Motor neuron (in vitro differentiated cells): ENCODE results near the gene SLC25A6. TPM values are rescaled to one million over a fixed set of nuclear protein-coding genes. Genes with fewer than 3 reads are reported as not detected.

ENCODE experiments used
- ATAC-seq, 8 experiments: fragments of 200-7000 bp; cut with Tn5 transposase; replicated peaks in 6 of 8; 2 replicates each; pipeline ENCODE4 v1.8.0; 2021; ENCODE audit warnings: mild to moderate bottlenecking in 8 of 8, moderate library complexity in 8 of 8
- H3K27ac ChIP-seq, 2 donors: fragments of 250-450 bp; sonication (Bioruptor Pico); 2 replicates each; pipeline ENCODE4 v1.9.0; 2021; ENCODE audit warnings: antibody characterized with exemption in 2 of 2, mild to moderate bottlenecking in 2 of 2, moderate library complexity in 1 of 2
- H3K4me1 ChIP-seq, 2 donors: fragments of 250-450 bp; sonication (Bioruptor Pico); replicated peaks in 1 of 2; 2 replicates each; pipeline ENCODE4 v1.6.1; 2021; ENCODE audit warnings: antibody characterized with exemption in 2 of 2, mild to moderate bottlenecking in 2 of 2, moderate library complexity in 1 of 2
- H3K4me3 ChIP-seq, 5 donors: fragments of 250-450 bp; sonication (Bioruptor Pico); 2 replicates each; pipeline ENCODE4 v1.9.0; 2021; ENCODE audit warnings: antibody characterized with exemption in 5 of 5, mild to moderate bottlenecking in 5 of 5, moderate library complexity in 4 of 5
- WGBS, 10 experiments: fragments of 450-650 bp; shearing (Covaris generic); methylation state at CpG; one replicate each; pipeline ENCODE4 v1.0.0; 2022; 5-methylcytosine and 5-hydroxymethylcytosine counted together
- in situ Hi-C, 9 experiments: fragments of 400-800 bp; cut with MboI; loops; one replicate each; pipeline ENCODE4 v1.15.0; 2021; ENCODE audit warnings: low sequenced_read_pairs in 9 of 9, low pct_unique_long_range_greater_than_20kb in 2 of 9; ENCODE audit not compliant: unreplicated experiment in 9 of 9
- total RNA-seq, 8 experiments: library from RNA; unstranded; fragments of 300-600 nt; gene quantifications; 2 replicates each; pipeline versions ENCODE4 v1.2.3 to v1.2.4, GENCODE V29; 2022

SLC25A6 gene
- total RNA-seq, 8 experiments from 2014 or later, result 145 to 398 (median 286) TPM

DNA sequence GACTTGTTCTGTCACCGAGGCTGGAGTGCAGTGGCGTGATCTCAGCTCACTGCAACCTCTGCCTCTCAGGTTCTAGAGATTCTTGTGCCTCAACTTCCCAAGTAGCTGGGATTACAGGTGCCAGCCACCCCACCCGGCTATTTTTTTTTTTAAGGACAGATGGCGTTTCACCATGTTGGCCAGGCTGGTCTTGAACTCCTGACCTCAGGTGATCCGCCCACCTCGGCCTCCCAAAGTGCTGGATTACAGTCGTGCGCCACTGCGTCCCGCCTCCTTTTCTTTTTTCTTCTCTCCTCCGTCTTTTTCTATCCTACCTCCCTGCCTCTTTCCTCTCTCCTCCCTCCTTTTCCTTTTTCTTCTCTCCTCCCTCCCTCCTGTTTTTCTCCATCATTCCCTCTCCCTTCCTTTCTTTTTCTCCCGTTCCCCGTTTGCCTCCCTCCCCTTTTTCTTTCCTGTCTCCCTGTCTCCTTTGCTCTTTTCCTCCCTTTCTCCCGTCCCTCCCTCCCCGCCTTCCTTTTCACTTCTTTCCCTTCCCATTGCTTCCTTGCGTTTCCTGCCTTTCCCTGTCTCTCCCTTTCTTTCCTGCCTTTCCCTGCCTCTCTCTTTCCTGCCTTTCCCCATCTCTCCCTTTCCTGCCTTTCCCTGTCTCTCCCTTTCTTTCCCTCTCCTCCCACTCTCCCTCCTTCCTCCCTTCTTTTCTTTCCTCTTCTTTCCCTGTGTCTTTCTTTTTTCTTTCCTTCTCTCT, 2.1 kb upstream of the SLC25A6 start:
- WGBS, 10 experiments, result 20 to 80% (median 38%) methylated on average over 1 to 16 of the region's 16 CpGs
- Histone ChIP-seq H3K4me1 (peaks cover 15 to 18% of the 10 kb centered on the region in 2 donors), H3K27ac (no peak overlapping the region), H3K4me3 (no peak overlapping the region)
- no peak for ATAC-seq
- in situ Hi-C loops, result no loop called here

DNA sequence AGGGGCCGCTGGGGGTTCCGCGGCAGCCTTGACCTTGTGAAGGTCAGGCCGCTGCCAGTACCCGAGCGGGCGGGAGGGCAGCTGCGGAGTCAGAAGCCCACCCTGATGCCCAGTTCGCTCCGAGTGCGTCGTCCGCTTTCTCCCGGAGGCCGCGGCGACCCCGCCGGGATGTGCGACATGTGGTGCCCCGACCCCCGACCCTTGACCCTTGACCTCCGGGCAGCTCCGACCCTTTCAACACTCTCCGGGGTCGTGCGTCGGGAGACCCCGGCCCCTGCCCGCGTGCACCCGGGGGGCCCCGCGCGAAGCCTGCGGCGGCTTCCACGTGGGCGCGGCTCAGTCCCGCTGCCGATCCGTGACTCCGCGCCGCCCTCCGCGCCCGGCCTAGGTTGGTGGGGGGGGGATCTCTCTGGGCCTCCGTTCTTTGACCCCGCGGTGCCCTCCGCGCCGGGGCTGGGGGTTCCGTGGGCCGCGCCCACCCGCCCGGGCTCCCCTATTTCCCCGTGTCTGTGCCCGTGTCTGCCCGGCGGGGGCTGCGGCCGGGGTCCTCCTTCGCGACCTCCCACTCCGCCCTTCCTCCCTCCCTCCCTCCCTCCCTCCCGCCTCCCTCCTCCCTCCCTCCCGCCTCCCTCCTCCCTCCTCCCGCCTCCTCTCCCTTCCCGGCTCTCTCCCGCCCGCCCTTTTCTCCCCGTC, 609 bp upstream of the SLC25A6 start:
- 0% methylated on average over 1 to 2 of the region's 76 CpGs; no CpG with 5 or more reads in 8 of the 10 experiments for WGBS, 10 experiments
- in situ Hi-C loops, result no loop called here
- ATAC-seq, result peak; percentile 44 to 67 (median 56)
- Histone ChIP-seq H3K27ac (peak overlapping the region; percentile 89 to 96), H3K4me3 (peak overlapping the region; percentile 94 to 100 (median 99)), H3K4me1 (peaks cover 15 to 18% of the 10 kb centered on the region in 2 donors)

DNA sequence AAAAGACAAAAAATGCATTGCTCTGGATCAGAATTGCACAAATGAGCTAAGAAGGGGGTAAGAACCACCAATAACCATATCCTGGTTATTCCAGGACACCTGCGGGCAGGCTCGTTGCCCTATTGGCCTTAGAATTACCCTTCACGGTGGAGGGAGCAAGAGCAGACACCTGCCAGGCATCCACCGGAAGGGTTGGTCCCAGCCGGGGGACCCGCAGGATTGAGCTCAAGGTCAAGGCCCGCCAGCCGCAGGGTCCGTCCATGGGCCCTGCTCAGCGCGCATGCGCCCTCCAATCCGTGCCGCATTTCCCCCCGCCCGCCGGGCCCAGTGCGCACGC, 575 bp downstream of the SLC25A6 start:
- Histone ChIP-seq H3K27ac (peak overlapping the region; percentile 99), H3K4me1 (peaks cover 15 to 18% of the 10 kb centered on the region in 2 donors), H3K4me3 (peak overlapping the region; percentile 94 to 100 (median 99))
- in situ Hi-C loops, result no loop called here
- ATAC-seq, result no peak
- WGBS, 10 experiments, result 0% methylated on average over 4 of the region's 19 CpGs; no CpG with 5 or more reads in 9 of the 10 experiments

DNA sequence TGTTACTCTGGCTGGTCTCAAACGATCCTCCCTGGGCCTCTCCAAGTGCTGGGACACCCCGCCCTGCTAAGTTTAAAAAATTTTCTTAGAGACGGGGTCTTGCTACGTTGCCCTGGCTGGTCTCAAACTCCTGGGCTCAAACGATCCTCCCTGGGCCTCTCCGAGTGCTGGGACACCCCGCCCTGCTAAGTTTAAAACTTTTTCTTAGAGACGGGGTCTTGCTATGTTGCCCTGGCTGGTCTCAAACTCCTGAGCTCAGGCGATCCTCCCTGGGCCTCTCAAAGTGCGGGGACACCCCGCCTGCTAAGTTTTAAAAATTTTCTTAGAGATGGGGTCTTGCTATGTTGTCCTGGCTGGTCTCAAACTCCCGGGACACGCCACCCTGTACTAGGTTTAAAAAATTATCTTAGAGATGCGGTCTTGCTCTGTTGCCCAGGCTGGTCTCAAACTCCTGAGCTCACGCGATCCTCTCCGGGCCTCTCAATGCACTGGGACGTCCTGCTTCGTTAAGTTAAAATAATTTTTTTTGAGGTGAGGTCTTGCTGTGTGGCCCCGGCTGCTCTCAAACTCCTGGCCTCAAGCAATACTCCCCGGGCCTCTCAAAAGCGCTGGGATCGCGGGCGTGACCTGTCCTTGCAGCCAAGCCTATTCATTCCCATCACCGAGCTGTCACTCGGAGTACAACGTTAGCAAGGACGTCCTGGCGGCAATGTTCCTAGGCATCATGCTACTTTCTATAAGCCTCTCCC, 1.1 kb downstream of the SLC25A6 start:
- Histone ChIP-seq H3K27ac (peak overlapping the region; percentile 99), H3K4me1 (peaks cover 15 to 18% of the 10 kb centered on the region in 2 donors), H3K4me3 (peak overlapping the region; percentile 94 to 100 (median 99))
- in situ Hi-C loops, result no loop called here
- WGBS, 10 experiments, result 11 to 93% (median 49%) methylated on average over 1 to 18 of the region's 30 CpGs; no CpG with 5 or more reads in 2 of the 10 experiments
- ATAC-seq, result no peak

DNA sequence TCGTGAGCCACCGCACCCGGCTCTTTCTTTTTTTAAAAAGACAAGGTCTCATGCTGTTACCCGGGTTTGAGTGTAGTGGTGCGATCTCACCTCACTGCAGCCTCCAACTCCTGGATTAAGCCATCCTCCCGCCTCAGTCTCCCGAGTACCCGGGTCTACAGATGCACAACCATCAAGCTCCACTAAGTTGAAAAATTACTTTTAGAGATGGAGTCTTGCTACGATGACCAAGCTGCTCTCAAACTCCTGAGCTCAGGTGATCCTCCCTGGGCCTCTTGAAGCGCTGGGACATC, 2.0 kb downstream of the SLC25A6 start:
- no peak overlapping the region for H3K4me3 ChIP-seq
- in situ Hi-C loops, result no loop called here
- no peak overlapping the region for H3K27ac ChIP-seq
- no peak for ATAC-seq
- 80 to 100% (median 90%) methylated on average over 1 to 9 of the region's 10 CpGs; no CpG with 5 or more reads in 3 of the 10 experiments for WGBS, 10 experiments
- H3K4me1 ChIP-seq, result peaks cover 15 to 18% of the 10 kb centered on the region in 2 donors

DNA sequence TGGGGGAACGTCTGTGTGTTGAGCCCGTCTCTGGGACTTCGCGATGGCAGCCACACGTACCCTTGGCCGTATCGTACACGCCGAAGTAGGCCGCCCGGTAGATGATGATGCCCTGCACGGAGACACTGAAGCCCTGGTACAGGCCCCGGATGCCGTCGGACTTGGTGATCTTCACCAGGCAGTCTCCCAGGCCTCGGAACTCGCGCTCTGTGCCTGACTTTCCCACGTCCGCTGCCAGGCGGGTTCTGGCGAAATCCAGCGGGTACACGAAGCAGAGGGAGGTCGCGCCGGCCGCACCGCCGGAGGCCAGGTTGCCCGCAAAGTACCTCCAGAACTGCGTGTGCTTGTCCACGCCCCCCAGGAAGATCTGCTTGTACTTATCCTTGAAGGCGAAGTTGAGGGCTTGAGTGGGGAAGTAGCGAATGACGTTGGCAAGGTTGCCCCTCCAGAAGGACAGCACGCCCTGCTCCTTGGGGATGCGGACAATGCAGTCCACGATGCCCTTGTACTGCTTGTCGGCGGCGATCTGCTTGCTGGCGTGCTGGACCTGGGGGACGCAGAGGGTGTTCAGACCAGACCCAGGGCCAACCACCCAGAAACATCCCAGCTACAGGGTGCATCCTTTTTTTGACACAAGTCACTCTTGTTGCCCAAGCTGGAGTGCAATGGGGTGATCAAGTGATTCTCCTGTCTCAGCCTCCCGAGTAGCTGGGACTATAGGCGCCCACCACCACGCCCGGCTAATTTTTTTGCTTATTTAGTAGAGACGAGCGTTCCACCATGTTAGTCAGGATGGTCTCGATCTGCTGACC, 2.5 kb downstream of the SLC25A6 start:
- in situ Hi-C loops, result no loop called here
- H3K27ac ChIP-seq, result no peak overlapping the region
- H3K4me3 ChIP-seq, result no peak overlapping the region
- H3K4me1 ChIP-seq, result peaks cover 12 to 15% of the 10 kb centered on the region in 2 donors
- 90 to 100% (median 98%) methylated on average over 1 to 8 of the region's 51 CpGs; no CpG with 5 or more reads in 3 of the 10 experiments for WGBS, 10 experiments
- ATAC-seq, result no peak

DNA sequence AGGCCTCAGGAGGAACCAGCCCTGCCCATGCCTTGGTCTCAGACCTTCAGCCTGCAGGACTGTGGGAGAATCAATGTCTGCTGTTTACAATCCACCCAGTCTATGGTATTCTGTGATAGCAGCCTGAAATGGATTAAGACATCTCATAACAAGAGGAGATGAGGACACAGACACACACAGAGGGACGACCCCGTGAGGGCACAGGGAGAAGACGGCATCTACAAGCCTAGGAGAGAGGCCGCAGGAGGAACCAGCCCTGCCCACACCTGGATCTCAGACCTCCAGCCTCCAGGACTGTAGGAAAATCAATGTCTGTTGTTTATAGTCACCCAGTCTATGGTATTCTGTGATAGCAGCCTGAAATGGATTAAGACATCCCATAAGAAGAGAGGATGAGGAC, 3.3 kb downstream of the SLC25A6 start:
- 90 to 100% (median 95%) methylated on average over 1 to 3 of the region's 4 CpGs; no CpG with 5 or more reads in 6 of the 10 experiments for WGBS, 10 experiments
- no peak overlapping the region for H3K27ac ChIP-seq
- peaks cover 7 to 9% of the 10 kb centered on the region in 2 donors for H3K4me1 ChIP-seq
- H3K4me3 ChIP-seq, result no peak overlapping the region
- no peak for ATAC-seq
- in situ Hi-C loops, result no loop called here

DNA sequence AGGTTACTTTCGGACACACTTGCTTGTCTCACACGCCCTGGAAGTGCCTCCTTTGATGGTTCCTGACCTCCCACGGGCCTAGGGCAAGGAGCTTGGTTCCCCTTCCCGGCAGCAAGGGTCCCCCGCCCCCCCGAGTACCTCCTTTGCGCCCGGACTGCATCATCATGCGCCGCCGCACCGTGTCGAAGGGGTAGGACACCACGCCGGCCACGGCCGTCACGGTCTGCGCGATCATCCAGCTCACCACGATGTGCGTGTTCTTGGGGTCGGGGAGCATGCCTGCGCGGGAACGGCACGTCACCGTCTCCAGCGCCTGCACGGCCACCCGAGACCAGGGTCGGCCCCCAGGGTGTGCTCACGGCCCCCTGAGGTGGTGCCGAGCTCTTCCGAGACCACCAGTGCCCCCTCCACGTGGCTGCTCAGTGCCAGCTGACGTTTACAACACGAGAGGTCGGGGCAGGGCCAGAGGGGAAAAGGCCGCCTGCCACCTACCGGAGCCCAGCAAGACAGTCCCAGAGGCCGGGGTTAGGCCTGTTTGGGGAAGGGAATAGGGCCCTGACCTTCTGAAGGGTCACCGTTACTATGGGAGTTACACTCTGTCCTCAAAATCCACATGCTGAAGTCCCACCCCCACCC, 4.7 kb downstream of the SLC25A6 start:
- no peak for ATAC-seq
- Histone ChIP-seq H3K4me3 (no peak overlapping the region), H3K27ac (no peak overlapping the region), H3K4me1 (peaks cover 2 to 3% of the 10 kb centered on the region in 2 donors)
- 98 to 100% (median 100%) methylated on average over 1 to 7 of the region's 43 CpGs; no CpG with 5 or more reads in 7 of the 10 experiments for WGBS, 10 experiments
- in situ Hi-C loops, result no loop called here

DNA sequence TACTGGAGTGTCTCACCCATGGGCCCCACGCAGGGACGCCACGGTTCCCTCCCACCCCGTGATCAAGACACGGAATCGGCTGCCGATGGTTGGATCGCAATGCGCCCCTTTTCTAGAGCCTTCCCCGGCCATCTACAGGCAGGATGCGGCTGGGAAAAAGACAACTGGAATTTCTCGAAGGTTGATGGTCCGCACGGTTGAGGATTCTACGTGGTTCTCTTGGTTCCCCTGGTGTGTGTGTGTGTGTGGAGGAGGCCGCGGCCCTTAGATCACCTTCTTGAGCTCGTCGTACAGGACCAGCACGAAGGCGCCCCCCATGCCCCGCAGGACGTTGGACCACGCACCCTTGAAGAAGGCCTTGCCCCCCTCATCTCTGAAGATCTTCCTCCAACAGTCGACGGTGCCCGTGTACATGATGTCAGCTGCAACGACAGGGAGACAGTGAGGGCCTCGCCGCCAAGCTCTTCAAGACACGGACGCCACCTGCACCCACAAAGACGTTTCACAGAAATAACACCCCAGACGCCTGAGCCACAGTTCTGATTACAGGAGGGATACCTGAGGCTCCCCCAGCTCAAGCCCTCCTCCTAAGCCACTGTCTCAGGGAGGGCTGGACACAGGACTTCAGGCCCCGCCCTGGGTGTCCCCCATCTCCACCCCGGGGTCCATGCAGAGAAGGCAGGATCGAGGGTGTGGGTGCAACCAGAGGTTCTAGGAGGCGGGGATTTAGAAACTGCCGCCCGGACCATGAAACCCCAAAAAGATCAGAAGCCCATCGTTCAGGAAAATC, 5.4 kb downstream of the SLC25A6 start:
- WGBS, 10 experiments, result 97 to 100% (median 99%) methylated on average over 3 to 7 of the region's 41 CpGs; no CpG with 5 or more reads in 6 of the 10 experiments
- Histone ChIP-seq H3K4me3 (no peak overlapping the region), H3K27ac (no peak overlapping the region), H3K4me1 (peaks cover 2 to 3% of the 10 kb centered on the region in 2 donors)
- peak in 4 of 8 experiments; percentile 9 to 15 (median 12) for ATAC-seq
- in situ Hi-C loops, result no loop called here

DNA sequence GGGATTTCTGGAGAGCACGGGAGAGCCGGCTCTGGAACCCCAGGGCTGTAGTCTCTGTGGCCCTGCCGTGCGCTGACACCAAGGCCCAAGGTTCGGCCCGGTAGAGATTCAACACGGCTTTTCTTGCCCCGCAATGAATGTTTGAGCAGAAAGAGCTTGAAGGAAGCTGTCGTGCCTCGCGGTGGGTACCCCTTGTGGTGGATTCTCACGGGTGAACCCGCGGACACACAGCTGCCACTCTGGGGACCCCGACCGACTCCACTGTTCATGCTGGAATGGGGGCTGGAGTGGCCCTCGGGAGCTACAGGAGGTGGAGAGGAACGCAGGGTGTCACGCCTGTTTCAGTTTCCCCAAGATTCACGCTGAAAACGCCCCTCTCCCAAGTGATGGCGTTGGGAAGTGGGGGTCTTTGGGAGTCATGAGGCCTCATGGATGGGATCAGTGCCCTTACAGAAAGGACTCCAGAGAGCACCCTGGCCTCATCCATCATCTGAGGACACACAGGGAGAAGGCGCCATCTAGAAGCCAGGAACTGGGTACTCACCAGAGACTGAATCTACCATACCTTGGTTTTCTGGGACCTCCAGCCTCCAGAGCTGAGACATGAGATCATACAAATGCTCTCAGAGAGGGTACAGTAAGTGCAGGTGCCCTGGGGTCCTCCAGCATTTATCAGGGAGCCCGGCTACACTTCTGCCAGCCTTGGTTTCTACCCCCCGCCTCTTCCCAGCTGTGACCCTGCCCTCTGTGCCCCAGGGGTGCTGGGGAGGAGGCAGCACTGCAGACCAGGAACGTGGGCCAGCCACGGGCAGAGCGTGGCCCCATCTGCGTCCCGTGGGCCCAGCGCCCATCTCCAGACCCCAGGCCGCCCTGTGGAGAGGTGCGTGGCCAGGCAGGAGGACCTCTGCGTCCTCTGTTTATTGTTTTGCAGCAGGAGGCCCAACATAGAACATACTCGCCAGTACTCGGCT, 6.4 kb downstream of the SLC25A6 start:
- Histone ChIP-seq H3K27ac (no peak overlapping the region), H3K4me1 (no peaks in the 10 kb centered on the region), H3K4me3 (no peak overlapping the region)
- in situ Hi-C loops, result no loop called here
- peak in 5 of 8 experiments; percentile 10 to 40 (median 33) for ATAC-seq
- WGBS, 10 experiments, result 80 to 100% (median 95%) methylated on average over 2 to 16 of the region's 36 CpGs; no CpG with 5 or more reads in 2 of the 10 experiments
